ENCODE results near the gene PCK2.

DNA sequence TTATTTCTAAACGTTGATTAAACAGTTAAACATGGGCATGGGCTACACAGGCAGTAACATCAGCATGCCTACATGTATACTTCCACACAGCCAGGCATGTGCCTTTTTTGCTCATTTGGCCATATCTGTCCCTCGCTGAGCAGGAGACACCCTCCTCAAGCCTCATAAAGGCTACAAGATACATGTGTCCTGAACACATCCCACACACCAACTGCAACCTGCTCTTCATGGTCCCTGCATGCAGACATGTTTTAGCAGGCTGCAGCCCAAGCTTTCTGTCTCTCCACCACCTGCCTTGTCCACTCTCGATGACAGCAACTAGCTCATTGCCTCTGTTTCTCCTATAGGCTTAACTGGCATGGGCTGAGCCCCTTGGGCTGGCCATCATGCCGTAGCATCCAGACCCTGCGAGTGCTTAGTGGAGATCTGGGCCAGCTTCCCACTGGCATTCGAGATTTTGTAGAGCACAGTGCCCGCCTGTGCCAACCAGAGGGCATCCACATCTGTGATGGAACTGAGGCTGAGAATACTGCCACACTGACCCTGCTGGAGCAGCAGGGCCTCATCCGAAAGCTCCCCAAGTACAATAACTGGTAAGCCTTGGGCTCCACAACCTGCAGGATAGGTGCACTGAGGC is 2.6 kb downstream of the PCK2 start:
- TF ChIP-seq POLR2AphosphoS5 (IDR thresholded peaks at IDR 0.05), result no peak
- TF ChIP-seq, protein P1, sequence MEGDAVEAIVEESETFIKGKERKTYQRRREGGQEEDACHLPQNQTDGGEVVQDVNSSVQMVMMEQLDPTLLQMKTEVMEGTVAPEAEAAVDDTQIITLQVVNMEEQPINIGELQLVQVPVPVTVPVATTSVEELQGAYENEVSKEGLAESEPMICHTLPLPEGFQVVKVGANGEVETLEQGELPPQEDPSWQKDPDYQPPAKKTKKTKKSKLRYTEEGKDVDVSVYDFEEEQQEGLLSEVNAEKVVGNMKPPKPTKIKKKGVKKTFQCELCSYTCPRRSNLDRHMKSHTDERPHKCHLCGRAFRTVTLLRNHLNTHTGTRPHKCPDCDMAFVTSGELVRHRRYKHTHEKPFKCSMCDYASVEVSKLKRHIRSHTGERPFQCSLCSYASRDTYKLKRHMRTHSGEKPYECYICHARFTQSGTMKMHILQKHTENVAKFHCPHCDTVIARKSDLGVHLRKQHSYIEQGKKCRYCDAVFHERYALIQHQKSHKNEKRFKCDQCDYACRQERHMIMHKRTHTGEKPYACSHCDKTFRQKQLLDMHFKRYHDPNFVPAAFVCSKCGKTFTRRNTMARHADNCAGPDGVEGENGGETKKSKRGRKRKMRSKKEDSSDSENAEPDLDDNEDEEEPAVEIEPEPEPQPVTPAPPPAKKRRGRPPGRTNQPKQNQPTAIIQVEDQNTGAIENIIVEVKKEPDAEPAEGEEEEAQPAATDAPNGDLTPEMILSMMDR (IDR thresholded peaks at IDR 0.05; ENCODE audit: poor library complexity, severe bottlenecking), result no peak
- no peak for TF ChIP-seq EP300 (conservative IDR thresholded peaks at IDR 0.05; ENCODE audit: poor library complexity, severe bottlenecking)
- no peak for TF ChIP-seq SMC3 (conservative IDR thresholded peaks at IDR 0.05; ENCODE audit: poor library complexity)
- TF ChIP-seq EZH2 (IDR thresholded peaks at IDR 0.05; ENCODE audit: borderline replicate concordance, insufficient read depth, low read length, poor library complexity, severe bottlenecking), result no peak
- TF ChIP-seq, protein P2, sequence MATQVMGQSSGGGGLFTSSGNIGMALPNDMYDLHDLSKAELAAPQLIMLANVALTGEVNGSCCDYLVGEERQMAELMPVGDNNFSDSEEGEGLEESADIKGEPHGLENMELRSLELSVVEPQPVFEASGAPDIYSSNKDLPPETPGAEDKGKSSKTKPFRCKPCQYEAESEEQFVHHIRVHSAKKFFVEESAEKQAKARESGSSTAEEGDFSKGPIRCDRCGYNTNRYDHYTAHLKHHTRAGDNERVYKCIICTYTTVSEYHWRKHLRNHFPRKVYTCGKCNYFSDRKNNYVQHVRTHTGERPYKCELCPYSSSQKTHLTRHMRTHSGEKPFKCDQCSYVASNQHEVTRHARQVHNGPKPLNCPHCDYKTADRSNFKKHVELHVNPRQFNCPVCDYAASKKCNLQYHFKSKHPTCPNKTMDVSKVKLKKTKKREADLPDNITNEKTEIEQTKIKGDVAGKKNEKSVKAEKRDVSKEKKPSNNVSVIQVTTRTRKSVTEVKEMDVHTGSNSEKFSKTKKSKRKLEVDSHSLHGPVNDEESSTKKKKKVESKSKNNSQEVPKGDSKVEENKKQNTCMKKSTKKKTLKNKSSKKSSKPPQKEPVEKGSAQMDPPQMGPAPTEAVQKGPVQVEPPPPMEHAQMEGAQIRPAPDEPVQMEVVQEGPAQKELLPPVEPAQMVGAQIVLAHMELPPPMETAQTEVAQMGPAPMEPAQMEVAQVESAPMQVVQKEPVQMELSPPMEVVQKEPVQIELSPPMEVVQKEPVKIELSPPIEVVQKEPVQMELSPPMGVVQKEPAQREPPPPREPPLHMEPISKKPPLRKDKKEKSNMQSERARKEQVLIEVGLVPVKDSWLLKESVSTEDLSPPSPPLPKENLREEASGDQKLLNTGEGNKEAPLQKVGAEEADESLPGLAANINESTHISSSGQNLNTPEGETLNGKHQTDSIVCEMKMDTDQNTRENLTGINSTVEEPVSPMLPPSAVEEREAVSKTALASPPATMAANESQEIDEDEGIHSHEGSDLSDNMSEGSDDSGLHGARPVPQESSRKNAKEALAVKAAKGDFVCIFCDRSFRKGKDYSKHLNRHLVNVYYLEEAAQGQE (IDR thresholded peaks at IDR 0.05; ENCODE audit: borderline replicate concordance), result no peak

All from neural cell (in vitro differentiated cells).